Stimulated activated CD4-positive, alpha-beta T cell treated with anti-CD3 and anti-CD28 coated beads, Interleukin-1b, Interleukin-23, amount 100 ng/mL, for 1 hour (primary cell): ENCODE measurements around the gene ZDHHC3.
A peak's percentile ranks its signal among the peaks of the same experiment; 100 is the strongest.

Source experiments
- DNase-seq, 2 donors: peaks; one replicate each; pipeline ENCODE4 v3.0.0-alpha.2; 2020; ENCODE audit warnings: low read depth in 2 of 2

The ZDHHC3 gene, protein sequence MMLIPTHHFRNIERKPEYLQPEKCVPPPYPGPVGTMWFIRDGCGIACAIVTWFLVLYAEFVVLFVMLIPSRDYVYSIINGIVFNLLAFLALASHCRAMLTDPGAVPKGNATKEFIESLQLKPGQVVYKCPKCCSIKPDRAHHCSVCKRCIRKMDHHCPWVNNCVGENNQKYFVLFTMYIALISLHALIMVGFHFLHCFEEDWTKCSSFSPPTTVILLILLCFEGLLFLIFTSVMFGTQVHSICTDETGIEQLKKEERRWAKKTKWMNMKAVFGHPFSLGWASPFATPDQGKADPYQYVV

DNA sequence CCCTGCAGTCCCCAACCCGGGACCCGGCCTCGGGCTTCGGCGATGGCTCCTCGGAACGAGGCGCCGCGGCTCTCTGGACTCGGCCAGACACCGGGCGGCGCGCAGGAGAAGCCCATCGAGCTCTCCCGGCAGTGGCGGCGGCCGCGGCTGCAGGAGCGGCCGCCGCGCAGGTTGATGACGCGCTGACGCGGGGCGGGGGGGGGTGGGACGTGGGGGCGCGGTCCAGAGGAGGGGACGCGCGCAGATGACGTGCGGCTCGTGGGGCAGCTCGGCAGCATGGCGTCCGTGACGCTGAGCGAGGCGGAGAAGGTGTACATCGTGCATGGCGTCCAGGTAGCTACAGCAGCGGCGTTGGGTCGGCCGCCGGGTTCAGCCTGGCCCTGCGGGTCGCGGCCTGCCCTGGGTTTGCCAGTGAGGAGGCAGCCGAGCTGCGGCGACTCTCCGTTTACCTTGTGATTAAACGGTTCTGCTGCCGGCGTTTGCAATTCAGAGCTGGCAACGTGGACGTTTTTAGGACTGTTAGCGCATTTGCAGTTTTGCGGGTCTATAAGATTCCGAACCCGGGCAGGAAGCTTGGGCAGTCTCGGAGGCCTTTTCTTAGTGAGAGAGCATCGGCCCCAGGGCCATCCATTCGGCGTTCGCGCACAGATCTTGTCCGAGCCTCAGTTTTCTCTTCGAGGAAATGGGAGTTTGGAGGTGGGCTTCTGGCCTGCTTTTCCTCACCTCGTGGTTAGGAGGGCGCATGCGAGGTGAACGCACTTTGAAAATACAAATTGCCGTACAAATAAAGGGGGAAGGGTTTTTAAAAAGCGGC lies at the start of gene ZDHHC3, which contains the start of gene EXOSC7:
Gene ZDHHC3, minus strand, starts transcription at position 173 of the 814 bp plus-strand sequence. CDS start 16,738 bp downstream, outside the sequence.
Gene EXOSC7, plus strand, starts transcription at position 243 of the 814 bp plus-strand sequence. Its CDS starts 34 bp downstream, at position 277.
- peak; percentile 70 to 75 for DNase-seq

DNA sequence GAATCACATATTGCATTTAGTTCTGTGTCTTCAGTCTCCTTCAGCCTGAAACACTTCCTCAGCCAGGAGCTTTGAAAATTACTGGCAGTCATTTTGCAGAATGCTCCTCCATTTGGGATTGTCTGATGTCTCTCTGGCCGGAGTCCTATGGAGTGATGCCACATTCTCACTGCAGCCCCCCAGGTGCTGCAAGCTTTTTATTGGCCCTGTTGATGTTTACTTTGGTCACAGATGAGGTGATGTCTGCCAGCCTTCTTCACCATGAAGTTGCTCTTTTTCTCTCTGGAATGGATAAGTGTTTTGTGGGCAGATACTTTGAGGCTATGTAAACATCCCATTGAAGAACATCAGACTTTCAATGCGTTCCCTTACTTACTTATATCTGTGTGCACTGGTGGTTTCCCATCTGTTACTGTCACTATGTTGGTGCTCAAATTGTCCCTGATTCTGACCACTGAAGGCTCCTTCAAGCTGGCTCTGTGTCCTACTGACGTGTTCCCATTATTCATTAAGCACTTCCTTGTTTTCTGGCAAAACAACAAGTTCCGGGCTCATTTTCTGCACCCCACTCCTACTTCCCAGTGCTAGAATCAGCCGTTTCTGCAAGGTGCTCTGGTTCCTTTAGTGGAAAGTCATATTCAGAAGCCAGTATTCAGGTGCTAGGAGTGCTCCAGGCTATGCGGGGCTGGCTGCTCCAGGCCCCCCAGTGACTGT lies 48.7 kb upstream of the ZDHHC3 start:
- DNase-seq: no peak

DNA sequence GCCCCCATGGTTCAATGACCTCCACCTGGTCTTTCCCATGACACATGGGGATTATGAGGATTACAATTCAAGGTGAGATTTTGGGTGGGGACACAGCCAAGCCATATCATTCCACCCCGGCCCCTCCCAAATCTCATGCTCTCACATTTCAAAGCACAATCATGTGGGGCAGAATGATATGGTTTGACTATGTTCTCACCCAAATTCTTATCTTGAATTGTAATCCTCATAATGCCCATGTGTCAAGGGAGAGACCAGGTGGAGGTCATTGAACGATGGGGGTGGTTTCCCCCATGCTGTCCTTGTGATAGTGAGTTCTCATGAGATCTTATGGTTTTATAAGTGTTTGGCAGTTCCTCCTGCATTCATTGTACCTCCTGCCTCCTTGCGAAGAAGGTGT lies 47.7 kb upstream of the ZDHHC3 start:
- DNase-seq: no peak

- DNase-seq: no peak
Measured at GRCh38 chr3:45021524-45022297, 45.7 kb upstream of the ZDHHC3 start.

GRCh38 chr3:45020534-45020933 lies 44.6 kb upstream of the ZDHHC3 start:
- DNase-seq: no peak

GRCh38 chr3:45017821-45018220 lies 41.8 kb upstream of the ZDHHC3 start:
- no peak for DNase-seq

- no peak for DNase-seq
Measured at GRCh38 chr3:45016916-45017315, 40.9 kb upstream of the ZDHHC3 start.

DNA sequence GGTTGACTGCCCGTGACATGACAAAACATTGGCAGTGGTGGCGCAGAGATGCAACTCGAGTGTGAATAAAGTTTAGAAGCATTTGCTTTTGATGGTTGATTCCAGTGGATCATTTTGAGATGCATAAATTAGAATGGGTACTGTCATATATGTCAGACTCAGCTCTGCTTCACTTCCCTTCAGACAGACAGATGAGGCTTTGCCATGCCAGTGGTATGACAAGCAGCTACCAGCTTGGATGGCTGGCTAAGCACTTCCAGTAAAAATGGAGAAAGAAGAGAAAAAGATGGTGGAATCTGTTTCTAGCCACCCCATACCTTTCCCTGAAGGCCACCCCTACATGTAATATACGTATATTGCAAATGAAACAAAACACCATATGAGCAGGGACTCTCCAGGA lies 36.6 kb upstream of the ZDHHC3 start:
- DNase-seq: no peak

- DNase-seq: no peak
Measured at GRCh38 chr3:45011756-45012508, 36.0 kb upstream of the ZDHHC3 start.

DNA sequence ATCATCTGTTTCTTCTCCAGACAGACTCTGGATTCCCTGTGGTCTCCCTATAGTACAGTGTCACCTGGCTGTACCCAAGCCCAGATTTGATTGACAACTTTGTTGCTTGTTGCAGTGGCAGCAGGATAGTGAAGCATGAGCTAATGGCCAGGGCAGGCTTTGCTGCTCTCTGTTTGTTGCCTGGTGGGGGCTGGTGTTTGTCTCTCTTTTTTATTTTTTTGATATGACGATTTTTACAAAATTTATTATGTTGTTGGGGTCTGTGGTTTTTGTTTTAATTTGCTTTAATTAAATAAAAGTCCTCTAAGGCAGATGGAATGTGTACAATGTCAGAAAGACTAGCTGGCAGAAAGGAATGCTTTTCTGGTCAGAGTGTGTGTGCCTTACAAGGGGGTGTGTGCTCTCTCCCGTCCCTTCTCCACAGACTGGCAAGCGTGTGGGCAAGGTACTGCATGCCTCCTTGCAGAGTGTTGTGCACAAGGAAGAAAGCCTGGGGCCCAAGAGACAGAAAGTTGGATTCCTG lies 34.9 kb upstream of the ZDHHC3 start:
- no peak for DNase-seq

DNA sequence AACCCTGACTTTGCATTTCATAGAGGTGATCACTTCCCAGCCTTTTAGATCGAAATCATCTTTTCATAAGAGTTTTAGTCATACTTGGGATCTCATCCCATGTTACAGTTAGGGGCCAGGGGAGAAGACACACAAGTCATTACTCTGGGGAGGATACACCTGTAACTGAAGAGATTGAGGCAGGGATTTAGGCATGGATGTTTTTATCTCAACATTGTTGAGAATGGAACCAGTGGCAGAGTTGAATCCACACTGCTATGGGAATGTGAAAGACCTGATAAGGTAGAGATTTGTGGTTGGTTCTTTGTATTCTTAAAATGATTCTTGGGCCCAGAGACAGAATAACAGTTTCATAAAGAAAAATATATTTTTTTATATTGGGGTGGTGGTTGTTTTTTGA lies 33.9 kb upstream of the ZDHHC3 start:
- DNase-seq: no peak

GRCh38 chr3:45008117-45008516 lies 32.1 kb upstream of the ZDHHC3 start:
- no peak for DNase-seq

- DNase-seq: no peak
Measured at GRCh38 chr3:45007091-45007490, 31.1 kb upstream of the ZDHHC3 start.

GRCh38 chr3:45003859-45004258 lies 27.9 kb upstream of the ZDHHC3 start:
- DNase-seq: no peak

DNA sequence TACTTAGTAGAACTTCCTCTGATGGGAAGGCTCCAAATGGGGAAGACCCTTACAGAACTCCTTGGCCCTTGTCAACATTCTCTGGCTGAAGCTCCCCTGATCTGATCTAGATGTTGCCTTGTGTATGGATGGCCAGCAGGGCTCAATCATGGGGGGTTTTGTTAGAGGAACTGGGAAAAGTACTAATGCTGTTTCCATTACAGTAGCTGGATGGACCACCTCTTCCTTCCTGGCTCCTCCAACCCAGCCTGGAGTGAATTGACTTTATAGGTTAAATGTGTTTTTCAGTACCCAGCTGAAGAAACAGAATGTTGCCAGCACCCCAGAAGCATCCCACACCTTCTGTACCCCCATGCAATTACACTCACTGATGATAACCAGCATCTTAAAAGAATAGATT lies 27.4 kb upstream of the ZDHHC3 start:
- DNase-seq: no peak

DNA sequence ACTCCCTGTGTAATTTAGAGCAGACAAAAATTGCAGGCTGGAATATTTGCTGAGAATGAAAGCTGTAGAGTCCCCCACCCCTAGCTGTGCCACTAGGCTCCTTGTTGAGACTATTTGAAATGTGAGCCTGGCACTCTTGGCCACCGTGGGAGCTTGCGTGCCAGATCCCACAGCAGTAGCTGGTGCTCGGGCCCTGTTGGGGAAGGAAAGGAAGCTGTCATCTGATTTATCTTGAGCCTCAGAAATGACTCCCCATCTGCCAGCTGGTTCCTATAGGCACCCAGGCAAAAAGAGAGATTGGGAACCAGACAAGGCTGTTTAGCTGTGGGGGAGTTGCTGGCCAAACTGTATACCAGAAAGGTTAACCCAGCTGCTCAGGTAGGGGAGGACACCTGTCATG lies 26.7 kb upstream of the ZDHHC3 start:
- DNase-seq: no peak

DNA sequence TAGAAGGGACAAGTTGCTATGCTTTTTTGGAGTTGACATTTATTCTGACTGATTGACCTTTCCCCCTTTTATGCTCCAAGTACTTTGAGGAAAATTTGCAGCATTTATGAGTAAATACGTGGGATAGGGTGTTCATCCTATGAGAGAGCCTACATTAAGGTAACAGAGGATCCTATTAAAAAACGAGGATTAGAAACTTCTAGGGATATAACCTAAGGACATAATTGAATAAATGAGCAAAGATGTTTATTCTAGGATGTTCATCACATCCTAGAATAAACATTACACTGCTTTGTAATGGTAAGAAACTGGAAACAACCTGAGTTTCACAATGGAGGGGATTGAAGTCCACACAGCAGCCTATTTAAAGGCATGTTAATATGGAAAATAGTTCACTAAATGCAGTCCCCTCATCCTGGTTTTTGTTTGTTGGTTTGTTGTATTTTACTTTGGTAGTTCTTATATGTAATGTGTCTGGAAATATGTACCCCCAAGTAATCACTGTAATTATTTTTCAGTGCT lies 26.2 kb upstream of the ZDHHC3 start:
- no peak for DNase-seq

GRCh38 chr3:45001738-45002137 lies 25.8 kb upstream of the ZDHHC3 start:
- no peak for DNase-seq

DNA sequence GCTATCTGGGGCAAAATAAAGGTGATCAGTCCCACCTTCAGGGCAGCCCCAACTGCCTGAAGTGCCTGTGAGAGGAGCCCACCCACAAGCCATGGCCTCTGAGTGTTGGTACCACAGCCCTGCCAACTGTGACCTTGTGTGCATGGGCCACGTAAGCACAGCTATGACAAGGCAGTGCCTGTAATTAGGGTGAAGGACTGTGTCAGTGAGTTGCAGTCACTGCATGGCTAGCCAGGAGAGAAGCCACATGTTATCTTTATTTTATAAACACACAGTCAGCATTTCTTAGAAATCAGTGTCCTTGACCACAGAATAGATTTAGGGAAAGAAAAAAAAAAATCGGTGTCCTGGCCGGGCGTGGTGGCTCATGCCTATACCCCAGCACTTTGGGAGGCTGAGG lies 24.8 kb upstream of the ZDHHC3 start:
- DNase-seq: no peak

DNA sequence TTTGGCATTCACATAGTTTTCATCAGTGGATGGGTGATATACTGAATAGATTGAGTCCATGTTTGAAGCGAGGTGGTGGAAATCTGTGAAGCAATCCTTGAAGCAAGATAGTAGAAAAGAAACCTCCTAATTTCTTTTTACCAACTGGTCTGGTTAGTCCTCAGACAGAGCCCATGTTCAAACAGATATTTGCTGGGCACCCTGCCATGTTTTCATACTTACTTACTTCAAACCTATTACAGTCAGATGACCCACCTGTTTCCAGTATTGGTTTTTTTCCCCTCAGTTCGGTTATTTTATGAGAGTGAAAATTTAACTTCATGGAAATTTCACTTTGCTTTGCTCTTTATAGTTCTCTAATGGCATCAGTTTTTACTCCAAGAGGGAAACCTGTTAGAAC lies 23.8 kb upstream of the ZDHHC3 start:
- no peak for DNase-seq
